Uterus (tissue), 2 donors: ENCODE measurements around the gene STARD5.

Experiments
- CTCF ChIP-seq, 4 experiments: fragments of 200-600 bp in 2 of 4; fragments of 450-650 bp in 2 of 4; sonication (generic) in 2 of 4; IDR thresholded peaks; one replicate each; pipeline ENCODE4 v1.5.1; 2016 to 2019; ENCODE audit warnings: antibody characterized with exemption in 4 of 4, mild to moderate bottlenecking in 2 of 4, moderate library complexity in 1 of 4
- POLR2A ChIP-seq, 2 donors: fragments of 450-650 bp; IDR thresholded peaks; one replicate each; pipeline ENCODE4 v1.6.1; 2016; ENCODE audit warnings: antibody characterized with exemption in 2 of 2, mild to moderate bottlenecking in 1 of 2, moderate library complexity in 1 of 2

DNA sequence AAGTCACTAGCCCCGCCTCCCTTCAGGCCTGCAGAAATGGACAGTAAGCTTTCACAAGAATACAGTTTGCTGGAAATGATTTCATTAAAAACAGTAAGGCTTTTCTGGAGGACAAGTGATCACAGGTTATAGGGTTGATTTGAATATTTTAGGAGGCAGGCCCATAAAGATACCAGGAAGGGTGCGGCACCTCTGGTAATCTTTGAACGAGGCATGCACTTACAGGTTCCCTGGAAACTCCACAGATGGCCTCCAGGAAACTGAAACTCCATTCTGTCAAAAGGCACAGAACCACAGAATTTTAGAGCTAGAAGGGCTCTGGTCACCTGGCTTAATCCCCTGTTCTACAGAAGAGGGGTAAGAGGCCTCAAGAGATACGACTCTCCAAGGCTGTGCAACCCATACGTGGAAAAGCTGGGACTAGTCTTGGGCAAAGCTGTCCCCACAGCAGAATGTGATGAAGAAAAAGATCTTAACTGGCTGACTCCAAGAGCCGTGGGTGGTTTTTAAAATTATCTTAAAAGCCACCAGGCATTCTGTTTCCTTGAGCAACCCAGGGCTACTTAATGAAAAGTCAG, 1.2 kb downstream of the STARD5 start:
- no peak for TF ChIP-seq CTCF (IDR thresholded peaks at IDR 0.05)
- no peak for TF ChIP-seq POLR2A (IDR thresholded peaks at IDR 0.05)
